ENCODE data around the gene CYLD. TPM values are rescaled to one million over a fixed set of nuclear protein-coding genes. Genes with fewer than 3 reads are reported as not detected.

Gene CYLD
- polyA plus RNA-seq, 1 donor from 2014 or later, result 27.6 TPM

DNA sequence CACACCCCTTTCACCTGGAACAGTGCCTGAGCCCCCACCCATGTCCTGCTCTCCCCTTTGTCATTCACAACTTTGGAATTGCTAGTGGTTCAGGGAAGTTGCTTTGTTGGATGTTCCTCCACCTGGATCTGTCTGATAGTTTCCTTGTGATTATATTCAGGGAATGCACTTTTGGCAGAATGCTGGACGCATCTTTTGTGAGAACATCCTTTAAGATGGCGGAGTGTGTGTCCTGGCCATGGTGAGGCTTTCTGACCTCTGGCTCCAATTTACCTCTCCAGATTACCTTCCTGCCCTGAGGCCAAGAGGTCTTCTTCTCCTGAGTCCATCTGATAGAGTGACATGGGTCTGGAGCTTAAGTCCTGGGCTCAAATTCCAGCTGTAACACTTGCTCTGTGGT is 104.6 kb downstream of the CYLD start:
- Histone ChIP-seq H3K4me2 (ENCODE audit: low read length) (no peak overlapping the region), H3K9me2 (ENCODE audit: insufficient read depth, low read length) (no peaks in the 10 kb centered on the region), H3K79me2 (replicated peaks; ENCODE audit: insufficient read depth, low read length) (no peaks in the 10 kb centered on the region), H3K36me3 (ENCODE audit: insufficient read depth, low read length) (no peaks in the 10 kb centered on the region), H3K9me3 (ENCODE audit: low read length) (no peaks in the 10 kb centered on the region), H3K4me3 (ENCODE audit: low read length) (no peak overlapping the region), H3K27me3 (ENCODE audit: insufficient read depth, low read depth, low read length) (no peaks in the 10 kb centered on the region), H2AFZ (ENCODE audit: low read depth, low read length) (no peak overlapping the region), H3K9ac (ENCODE audit: low read length) (no peak overlapping the region), H4K20me1 (ENCODE audit: insufficient read depth) (no peaks in the 10 kb centered on the region), H3K27ac (ENCODE audit: low read length) (no peak overlapping the region), H3F3A (ENCODE audit: insufficient read depth, low read length, poor library complexity, severe bottlenecking) (no peaks in the 10 kb centered on the region)
- TF ChIP-seq EZH2 (IDR thresholded peaks at IDR 0.05; ENCODE audit: borderline replicate concordance, insufficient read depth, low read length, poor library complexity, severe bottlenecking) (no peak), SMC3 (conservative IDR thresholded peaks at IDR 0.05; ENCODE audit: poor library complexity) (no peak), CTCF (IDR thresholded peaks at IDR 0.05; ENCODE audit: poor library complexity, severe bottlenecking) (no peak), RAD21 (conservative IDR thresholded peaks at IDR 0.05) (no peak), MXI1 (conservative IDR thresholded peaks at IDR 0.05; ENCODE audit: poor library complexity, severe bottlenecking) (no peak), TAF1 (IDR thresholded peaks at IDR 0.05; ENCODE audit: low read depth) (no peak), POLR2AphosphoS5 (IDR thresholded peaks at IDR 0.05) (no peak), EP300 (conservative IDR thresholded peaks at IDR 0.05; ENCODE audit: poor library complexity, severe bottlenecking) (no peak)

GRCh38 chr16:50847166-50847565 is 105.3 kb downstream of the CYLD start:
- no peaks in the 10 kb centered on the region for H3F3A ChIP-seq (ENCODE audit: insufficient read depth, low read length, poor library complexity, severe bottlenecking)
- no peak overlapping the region for H3K4me3 ChIP-seq (ENCODE audit: low read length)
- no peaks in the 10 kb centered on the region for H4K20me1 ChIP-seq (ENCODE audit: insufficient read depth)
- TF ChIP-seq POLR2AphosphoS5 (IDR thresholded peaks at IDR 0.05), result no peak
- H3K4me2 ChIP-seq (ENCODE audit: low read length), result no peak overlapping the region
- H3K27me3 ChIP-seq (ENCODE audit: insufficient read depth, low read depth, low read length), result no peaks in the 10 kb centered on the region
- no peak overlapping the region for H3K9ac ChIP-seq (ENCODE audit: low read length)
- H3K79me2 ChIP-seq (replicated peaks; ENCODE audit: insufficient read depth, low read length), result no peaks in the 10 kb centered on the region
- no peaks in the 10 kb centered on the region for H3K9me2 ChIP-seq (ENCODE audit: insufficient read depth, low read length)
- no peaks in the 10 kb centered on the region for H3K9me3 ChIP-seq (ENCODE audit: low read length)
- H3K27ac ChIP-seq (ENCODE audit: low read length), result no peak overlapping the region
- no peaks in the 10 kb centered on the region for H3K36me3 ChIP-seq (ENCODE audit: insufficient read depth, low read length)
- H2AFZ ChIP-seq (ENCODE audit: low read depth, low read length), result no peak overlapping the region

GRCh38 chr16:50848755-50849514 is 107.0 kb downstream of the CYLD start:
- no peaks in the 10 kb centered on the region for H3K27me3 ChIP-seq (ENCODE audit: insufficient read depth, low read depth, low read length)
- no peak overlapping the region for H3K4me3 ChIP-seq (ENCODE audit: low read length)
- TF ChIP-seq TAF1 (IDR thresholded peaks at IDR 0.05; ENCODE audit: low read depth), result no peak
- TF ChIP-seq, protein P1, sequence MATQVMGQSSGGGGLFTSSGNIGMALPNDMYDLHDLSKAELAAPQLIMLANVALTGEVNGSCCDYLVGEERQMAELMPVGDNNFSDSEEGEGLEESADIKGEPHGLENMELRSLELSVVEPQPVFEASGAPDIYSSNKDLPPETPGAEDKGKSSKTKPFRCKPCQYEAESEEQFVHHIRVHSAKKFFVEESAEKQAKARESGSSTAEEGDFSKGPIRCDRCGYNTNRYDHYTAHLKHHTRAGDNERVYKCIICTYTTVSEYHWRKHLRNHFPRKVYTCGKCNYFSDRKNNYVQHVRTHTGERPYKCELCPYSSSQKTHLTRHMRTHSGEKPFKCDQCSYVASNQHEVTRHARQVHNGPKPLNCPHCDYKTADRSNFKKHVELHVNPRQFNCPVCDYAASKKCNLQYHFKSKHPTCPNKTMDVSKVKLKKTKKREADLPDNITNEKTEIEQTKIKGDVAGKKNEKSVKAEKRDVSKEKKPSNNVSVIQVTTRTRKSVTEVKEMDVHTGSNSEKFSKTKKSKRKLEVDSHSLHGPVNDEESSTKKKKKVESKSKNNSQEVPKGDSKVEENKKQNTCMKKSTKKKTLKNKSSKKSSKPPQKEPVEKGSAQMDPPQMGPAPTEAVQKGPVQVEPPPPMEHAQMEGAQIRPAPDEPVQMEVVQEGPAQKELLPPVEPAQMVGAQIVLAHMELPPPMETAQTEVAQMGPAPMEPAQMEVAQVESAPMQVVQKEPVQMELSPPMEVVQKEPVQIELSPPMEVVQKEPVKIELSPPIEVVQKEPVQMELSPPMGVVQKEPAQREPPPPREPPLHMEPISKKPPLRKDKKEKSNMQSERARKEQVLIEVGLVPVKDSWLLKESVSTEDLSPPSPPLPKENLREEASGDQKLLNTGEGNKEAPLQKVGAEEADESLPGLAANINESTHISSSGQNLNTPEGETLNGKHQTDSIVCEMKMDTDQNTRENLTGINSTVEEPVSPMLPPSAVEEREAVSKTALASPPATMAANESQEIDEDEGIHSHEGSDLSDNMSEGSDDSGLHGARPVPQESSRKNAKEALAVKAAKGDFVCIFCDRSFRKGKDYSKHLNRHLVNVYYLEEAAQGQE (IDR thresholded peaks at IDR 0.05; ENCODE audit: borderline replicate concordance), result no peak
- TF ChIP-seq POLR2AphosphoS5 (IDR thresholded peaks at IDR 0.05), result no peak
- no peak for TF ChIP-seq EP300 (conservative IDR thresholded peaks at IDR 0.05; ENCODE audit: poor library complexity, severe bottlenecking)
- TF ChIP-seq MXI1 (conservative IDR thresholded peaks at IDR 0.05; ENCODE audit: poor library complexity, severe bottlenecking), result no peak
- TF ChIP-seq RAD21 (conservative IDR thresholded peaks at IDR 0.05), result no peak
- TF ChIP-seq EZH2 (IDR thresholded peaks at IDR 0.05; ENCODE audit: borderline replicate concordance, insufficient read depth, low read length, poor library complexity, severe bottlenecking), result no peak
- TF ChIP-seq CTCF (IDR thresholded peaks at IDR 0.05; ENCODE audit: poor library complexity, severe bottlenecking), result no peak
- no peak for TF ChIP-seq SMC3 (conservative IDR thresholded peaks at IDR 0.05; ENCODE audit: poor library complexity)
- H2AFZ ChIP-seq (ENCODE audit: low read depth, low read length), result no peak overlapping the region
- H3K4me2 ChIP-seq (ENCODE audit: low read length), result no peak overlapping the region
- H3K36me3 ChIP-seq (ENCODE audit: insufficient read depth, low read length), result no peaks in the 10 kb centered on the region
- H3F3A ChIP-seq (ENCODE audit: insufficient read depth, low read length, poor library complexity, severe bottlenecking), result no peaks in the 10 kb centered on the region
- no peak overlapping the region for H3K9ac ChIP-seq (ENCODE audit: low read length)
- H4K20me1 ChIP-seq (ENCODE audit: insufficient read depth), result no peaks in the 10 kb centered on the region
- H3K9me2 ChIP-seq (ENCODE audit: insufficient read depth, low read length), result no peaks in the 10 kb centered on the region
- H3K27ac ChIP-seq (ENCODE audit: low read length), result no peak overlapping the region
- H3K9me3 ChIP-seq (ENCODE audit: low read length), result no peaks in the 10 kb centered on the region
- H3K79me2 ChIP-seq (replicated peaks; ENCODE audit: insufficient read depth, low read length), result no peaks in the 10 kb centered on the region

All from neural cell (in vitro differentiated cells).